H9 (cell line): ENCODE results near the gene PLXNA2. TPM values are rescaled to one million over a fixed set of nuclear protein-coding genes. Genes with fewer than 3 reads are reported as not detected.

Experiments
- DNase-seq: peaks from one replicate; pipeline ENCODE4 v3.0.0-alpha.2; 2017
- H2AFZ ChIP-seq: one replicate; pipeline ENCODE4 v1.6.1; 2013; ENCODE audit warnings: mild to moderate bottlenecking, low read length, control low read depth, moderate library complexity
- H2AK5ac ChIP-seq: 2 replicates; pipeline ENCODE4 v1.6.1; 2013; ENCODE audit warnings: low read length, control low read depth, mixed read lengths; ENCODE audit not compliant: insufficient read length
- H2BK120ac ChIP-seq: one replicate; pipeline ENCODE4 v1.6.1; 2013; ENCODE audit warnings: low read depth, mild to moderate bottlenecking, low read length, control low read depth, inconsistent platforms; ENCODE audit not compliant: poor library complexity, severe bottlenecking
- H2BK12ac ChIP-seq: 2 replicates; pipeline ENCODE4 v1.6.1; 2013; ENCODE audit warnings: low read length, control low read depth, mixed read lengths, low read depth; ENCODE audit not compliant: insufficient read length
- H2BK15ac ChIP-seq: 2 replicates; pipeline ENCODE4 v1.6.1; 2013; ENCODE audit warnings: low read depth, low read length, control low read depth
- H2BK20ac ChIP-seq: one replicate; pipeline ENCODE4 v1.6.1; 2013; ENCODE audit warnings: low read depth, mild to moderate bottlenecking, low read length, control low read depth, inconsistent platforms; ENCODE audit not compliant: poor library complexity, severe bottlenecking
- H2BK5ac ChIP-seq: 2 replicates; pipeline ENCODE4 v1.6.1; 2013; ENCODE audit warnings: low read length, control low read depth, mixed read lengths; ENCODE audit not compliant: insufficient read length
- H3K14ac ChIP-seq: 2 replicates; pipeline ENCODE4 v1.6.1; 2013; ENCODE audit warnings: low read length, control low read depth; ENCODE audit not compliant: insufficient read depth
- H3K18ac ChIP-seq: 2 replicates; pipeline ENCODE4 v1.6.1; 2013; ENCODE audit warnings: low read depth, mild to moderate bottlenecking, mixed read lengths, low read length, control low read depth; ENCODE audit not compliant: insufficient read length
- H3K23ac ChIP-seq: 2 replicates; pipeline ENCODE4 v1.6.1; 2013; ENCODE audit warnings: low read length, control low read depth, mixed read lengths, low read depth; ENCODE audit not compliant: insufficient read length
- H3K23me2 ChIP-seq: 2 replicates; pipeline ENCODE4 v1.6.1; 2013; ENCODE audit warnings: low read depth, mild to moderate bottlenecking, mixed read lengths, low read length, control low read depth; ENCODE audit not compliant: insufficient read length, poor library complexity, severe bottlenecking
- H3K27ac ChIP-seq: 2 replicates; pipeline ENCODE4 v1.5.1; 2013; ENCODE audit warnings: low read length, control low read depth, mixed read lengths, low read depth; ENCODE audit not compliant: insufficient read length
- H3K27me3 ChIP-seq: 2 replicates; pipeline ENCODE4 v1.6.1; 2013; ENCODE audit warnings: low read length, control low read depth, inconsistent platforms; ENCODE audit not compliant: insufficient read depth
- H3K4ac ChIP-seq: 2 replicates; pipeline ENCODE4 v1.6.1; 2013; ENCODE audit warnings: low read depth, mild to moderate bottlenecking, control low read depth, inconsistent platforms, low read length, moderate library complexity
- H3K4me1 ChIP-seq: 2 replicates; pipeline ENCODE4 v1.6.1; 2013; ENCODE audit warnings: low read length, control low read depth, inconsistent platforms; ENCODE audit not compliant: insufficient read depth
- H3K4me2 ChIP-seq: 2 replicates; pipeline ENCODE4 v1.6.1; 2013; ENCODE audit warnings: low read length, control low read depth, mixed read lengths; ENCODE audit not compliant: insufficient read length, insufficient read depth
- H3K56ac ChIP-seq: 2 replicates; pipeline ENCODE4 v1.6.1; 2013; ENCODE audit warnings: low read depth, mild to moderate bottlenecking, mixed read lengths, low read length, control low read depth; ENCODE audit not compliant: insufficient read length
- H3K79me1 ChIP-seq: 2 replicates; pipeline ENCODE4 v1.6.1; 2013; ENCODE audit warnings: low read depth, mild to moderate bottlenecking, moderate library complexity, low read length, control low read depth, inconsistent platforms; ENCODE audit not compliant: insufficient read depth, poor library complexity, severe bottlenecking
- H3K79me2 ChIP-seq: 2 replicates; pipeline ENCODE4 v1.6.1; 2013; ENCODE audit warnings: low read length, control low read depth, inconsistent platforms; ENCODE audit not compliant: insufficient read depth
- H3K9ac ChIP-seq: 2 replicates; pipeline ENCODE4 v1.6.1; 2013; ENCODE audit warnings: low read length, control low read depth, mixed read lengths; ENCODE audit not compliant: insufficient read length; ENCODE audit errors: extremely low read depth
- H3K9me3 ChIP-seq: one replicate; pipeline ENCODE4 v1.6.1; 2013; ENCODE audit warnings: low read depth, low read length, inconsistent platforms; ENCODE audit not compliant: control insufficient read depth
- H3T11ph ChIP-seq: one replicate; pipeline ENCODE4 v1.6.1; 2013; ENCODE audit warnings: mild to moderate bottlenecking, low read length, control low read depth, inconsistent platforms
- H4K20me1 ChIP-seq: one replicate; pipeline ENCODE4 v1.6.1; 2013; ENCODE audit not compliant: control insufficient read depth, insufficient read length, insufficient read depth
- H4K5ac ChIP-seq: 2 replicates; pipeline ENCODE4 v1.6.1; 2013; ENCODE audit warnings: low read depth, mild to moderate bottlenecking, mixed read lengths, low read length, control low read depth; ENCODE audit not compliant: insufficient read length
- H4K8ac ChIP-seq: replicated peaks from 2 replicates; pipeline ENCODE4 v1.6.1; 2013; ENCODE audit warnings: low read length, control low read depth, mixed read lengths, low read depth; ENCODE audit not compliant: insufficient read length
- H4K91ac ChIP-seq: 2 replicates; pipeline ENCODE4 v1.6.1; 2013; ENCODE audit warnings: low read depth, mild to moderate bottlenecking, moderate library complexity, mixed read lengths, low read length, control low read depth; ENCODE audit not compliant: insufficient read length
- H3K27ac Mint-ChIP-seq, 3 experiments: 2 replicates in 2 of 3; 3 replicates in 1 of 3; pipeline ENCODE4 v1.8.0; 2020 to 2021; ENCODE audit warnings: mixed read lengths in 3 of 3, mild to moderate bottlenecking in 1 of 3, moderate library complexity in 1 of 3
- H3K27me3 Mint-ChIP-seq: 2 replicates; pipeline ENCODE4 v1.8.0; 2021; ENCODE audit warnings: low read depth, mild to moderate bottlenecking, moderate library complexity, mixed read lengths
- H3K36me3 Mint-ChIP-seq, 3 experiments: 2 replicates in 2 of 3; 3 replicates in 1 of 3; pipeline ENCODE4 v1.8.0; 2020 to 2021; ENCODE audit warnings: low read depth in 3 of 3, mixed read lengths in 3 of 3; ENCODE audit not compliant: insufficient read depth in 1 of 3
- H3K4me1 Mint-ChIP-seq, 2 experiments: 2 replicates each; pipeline ENCODE4 v1.8.0; 2020; ENCODE audit warnings: mixed read lengths in 2 of 2
- H3K4me3 Mint-ChIP-seq, 2 experiments: 2 replicates in 1 of 2; 3 replicates in 1 of 2; pipeline ENCODE4 v1.8.0; 2020 to 2021; ENCODE audit warnings: mild to moderate bottlenecking in 2 of 2, mixed read lengths in 2 of 2, moderate library complexity in 1 of 2
- H3K9me3 Mint-ChIP-seq, 2 experiments: 2 replicates in 1 of 2; 3 replicates in 1 of 2; pipeline ENCODE4 v1.8.0; 2020; ENCODE audit warnings: mild to moderate bottlenecking in 2 of 2, mixed read lengths in 2 of 2, moderate library complexity in 1 of 2
- CTCF ChIP-seq: fragments of 200-600 bp; sonication (generic); conservative IDR thresholded peaks from 3 replicates; pipeline ENCODE4 v1.8.0; 2021; ENCODE audit warnings: antibody characterized with exemption, mild to moderate bottlenecking
- WGBS: extraction: QIAGEN DNeasy Blood & Tissue Kit; methylation state at CpG from one replicate; pipeline ENCODE4 v1.1.7; 2013; ENCODE audit warnings: missing lambda C conversion rate, low lambda C conversion rate, mixed read lengths; ENCODE audit not compliant: insufficient read length; ENCODE audit errors: extremely low coverage; 5-methylcytosine and 5-hydroxymethylcytosine counted together
- total RNA-seq: library from RNA; stranded (reverse); gene quantifications from 2 replicates; pipeline ENCODE4 v1.2.1, GENCODE V29; 2021

PLXNA2 gene
- total RNA-seq, 1 experiment from 2014 or later, result 0.57 TPM

GRCh38 chr1:208057056-208057455 is 187.1 kb downstream of the PLXNA2 start:
- H3K4me1 ChIP-seq, result no peaks in the 10 kb centered on the region
- no peak overlapping the region for H3K18ac ChIP-seq
- H3K4me1 Mint-ChIP-seq, result peaks cover 27 to 54% of the 10 kb centered on the region in 2 experiments
- H3K4me2 ChIP-seq, result no peak overlapping the region
- no peaks in the 10 kb centered on the region for H3K79me2 ChIP-seq
- no peak overlapping the region for H4K91ac ChIP-seq
- no peak overlapping the region for H3K27ac Mint-ChIP-seq
- no peak overlapping the region for H3K4me3 Mint-ChIP-seq
- H3K9me3 ChIP-seq, result no peaks in the 10 kb centered on the region
- no peak overlapping the region for H4K5ac ChIP-seq
- H3K14ac ChIP-seq, result no peak overlapping the region
- no peak overlapping the region for H3K9ac ChIP-seq
- H2AK5ac ChIP-seq, result no peak overlapping the region
- H3K4ac ChIP-seq, result no peak overlapping the region
- no peak overlapping the region for H2BK5ac ChIP-seq
- TF ChIP-seq CTCF, result no peak
- H3K23ac ChIP-seq, result no peak overlapping the region
- H3K56ac ChIP-seq, result no peak overlapping the region
- no peak overlapping the region for H2AFZ ChIP-seq
- WGBS, result no CpG with 5 or more reads among the region's 2 CpGs
- no peaks in the 10 kb centered on the region for H3K23me2 ChIP-seq
- H3T11ph ChIP-seq, result no peak overlapping the region
- no peaks in the 10 kb centered on the region for H3K36me3 Mint-ChIP-seq
- H3K27me3 ChIP-seq, result no peaks in the 10 kb centered on the region
- no peak overlapping the region for H2BK12ac ChIP-seq
- no peaks in the 10 kb centered on the region for H3K9me3 Mint-ChIP-seq
- no peaks in the 10 kb centered on the region for H4K20me1 ChIP-seq
- H2BK15ac ChIP-seq, result no peak overlapping the region
- peaks cover 12% of the 10 kb centered on the region for H3K27me3 Mint-ChIP-seq
- no peak overlapping the region for H2BK20ac ChIP-seq
- H3K27ac ChIP-seq, result no peak overlapping the region
- no peak overlapping the region for H2BK120ac ChIP-seq
- DNase-seq, result no peak
- H3K79me1 ChIP-seq, result no peaks in the 10 kb centered on the region
- H4K8ac ChIP-seq, result no peak overlapping the region
